ENCODE measurements around the gene DDX3X. TPM values are rescaled to one million over a fixed set of nuclear protein-coding genes. Genes with fewer than 3 reads are reported as not detected.

DDX3X gene
- total and polyA plus RNA-seq, 9 of the 15 experiments (the other 6 are each of a cell fraction or from before 2014, with no cell fraction given), result 51.3 to 232 (median 138) TPM

DNA sequence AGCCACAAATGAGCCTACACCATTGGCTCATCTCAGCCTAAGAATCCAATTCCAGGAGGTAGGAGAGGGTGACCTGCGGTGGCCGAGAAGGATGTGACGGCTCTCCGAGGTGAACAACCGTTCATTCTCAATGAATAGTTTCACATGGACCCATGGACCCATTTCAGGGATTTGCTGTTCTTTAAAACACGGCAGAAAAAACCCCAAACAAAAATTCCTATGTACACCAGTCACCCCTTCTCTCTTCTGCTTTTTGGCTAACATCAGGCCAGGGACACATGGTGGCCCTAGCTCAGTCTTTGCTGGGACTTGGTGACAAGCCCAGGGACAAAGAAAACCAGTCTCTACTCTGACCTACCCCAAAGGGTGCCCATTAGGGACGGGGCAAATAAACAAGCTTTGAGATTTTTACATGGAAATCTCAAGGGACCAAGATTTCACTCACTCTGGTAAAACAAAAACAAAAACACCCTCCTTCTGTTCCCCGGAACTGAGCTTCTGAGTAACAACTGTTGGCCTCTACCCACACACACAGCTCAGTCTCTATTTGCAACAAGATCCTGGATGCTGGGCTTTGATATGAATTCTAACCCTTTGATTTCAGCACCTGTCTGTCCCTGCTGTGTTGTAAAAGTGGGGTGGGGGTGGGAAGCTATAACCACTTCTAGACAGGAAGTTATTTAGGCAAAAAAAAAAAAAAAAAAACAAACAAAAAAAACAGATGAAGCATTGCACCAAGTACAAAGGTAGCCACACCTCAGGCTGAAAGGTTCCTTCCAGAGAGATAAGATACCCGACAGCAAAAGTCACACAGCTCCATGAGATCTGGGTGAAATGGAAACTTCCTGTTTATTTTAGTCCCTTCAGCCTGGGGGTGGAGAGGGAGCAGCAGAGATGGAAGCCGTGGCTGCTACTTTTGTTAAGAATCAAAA is 49.0 kb downstream of the DDX3X start (continued):
- TF ChIP-seq, protein P1, sequence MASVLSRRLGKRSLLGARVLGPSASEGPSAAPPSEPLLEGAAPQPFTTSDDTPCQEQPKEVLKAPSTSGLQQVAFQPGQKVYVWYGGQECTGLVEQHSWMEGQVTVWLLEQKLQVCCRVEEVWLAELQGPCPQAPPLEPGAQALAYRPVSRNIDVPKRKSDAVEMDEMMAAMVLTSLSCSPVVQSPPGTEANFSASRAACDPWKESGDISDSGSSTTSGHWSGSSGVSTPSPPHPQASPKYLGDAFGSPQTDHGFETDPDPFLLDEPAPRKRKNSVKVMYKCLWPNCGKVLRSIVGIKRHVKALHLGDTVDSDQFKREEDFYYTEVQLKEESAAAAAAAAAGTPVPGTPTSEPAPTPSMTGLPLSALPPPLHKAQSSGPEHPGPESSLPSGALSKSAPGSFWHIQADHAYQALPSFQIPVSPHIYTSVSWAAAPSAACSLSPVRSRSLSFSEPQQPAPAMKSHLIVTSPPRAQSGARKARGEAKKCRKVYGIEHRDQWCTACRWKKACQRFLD (CRISPR knock-in tag; IDR thresholded peaks at IDR 0.05), result peak; percentile 27; the same call in 1 of the 2 replicates
- TF ChIP-seq ZNF589 (CRISPR knock-in tag; IDR thresholded peaks at IDR 0.05; ENCODE audit: low read depth) (0 out of 2 replicates have a peak, but pooled peaks have one; percentile 39), FOXM1 (IDR thresholded peaks at IDR 0.05; ENCODE audit: low read depth) (no peak), FOXM1 (CRISPR knock-in tag; IDR thresholded peaks at IDR 0.05; ENCODE audit: low read depth) (no peak), BCOR (IDR thresholded peaks at IDR 0.05) (no peak), POLR2AphosphoS2 (IDR thresholded peaks at IDR 0.05; ENCODE audit: low read length) (no peak), RBFOX2 (IDR thresholded peaks at IDR 0.05; ENCODE audit: low read depth, low read length) (no peak; the same call in 1 of the 2 replicates), ZNF124 (CRISPR knock-in tag; IDR thresholded peaks at IDR 0.05) (no peak), KDM1A (IDR thresholded peaks at IDR 0.05) (no peak), POLR2H (tag; IDR thresholded peaks at IDR 0.05; ENCODE audit: low read depth) (peak; percentile 43; the same call in 1 of the 2 replicates), SOX6 (IDR thresholded peaks at IDR 0.05) (peak; percentile 16; the same call in 1 of the 2 replicates), PPARD (CRISPR knock-in tag; IDR thresholded peaks at IDR 0.05) (no peak)
- TF ChIP-seq, protein P2, sequence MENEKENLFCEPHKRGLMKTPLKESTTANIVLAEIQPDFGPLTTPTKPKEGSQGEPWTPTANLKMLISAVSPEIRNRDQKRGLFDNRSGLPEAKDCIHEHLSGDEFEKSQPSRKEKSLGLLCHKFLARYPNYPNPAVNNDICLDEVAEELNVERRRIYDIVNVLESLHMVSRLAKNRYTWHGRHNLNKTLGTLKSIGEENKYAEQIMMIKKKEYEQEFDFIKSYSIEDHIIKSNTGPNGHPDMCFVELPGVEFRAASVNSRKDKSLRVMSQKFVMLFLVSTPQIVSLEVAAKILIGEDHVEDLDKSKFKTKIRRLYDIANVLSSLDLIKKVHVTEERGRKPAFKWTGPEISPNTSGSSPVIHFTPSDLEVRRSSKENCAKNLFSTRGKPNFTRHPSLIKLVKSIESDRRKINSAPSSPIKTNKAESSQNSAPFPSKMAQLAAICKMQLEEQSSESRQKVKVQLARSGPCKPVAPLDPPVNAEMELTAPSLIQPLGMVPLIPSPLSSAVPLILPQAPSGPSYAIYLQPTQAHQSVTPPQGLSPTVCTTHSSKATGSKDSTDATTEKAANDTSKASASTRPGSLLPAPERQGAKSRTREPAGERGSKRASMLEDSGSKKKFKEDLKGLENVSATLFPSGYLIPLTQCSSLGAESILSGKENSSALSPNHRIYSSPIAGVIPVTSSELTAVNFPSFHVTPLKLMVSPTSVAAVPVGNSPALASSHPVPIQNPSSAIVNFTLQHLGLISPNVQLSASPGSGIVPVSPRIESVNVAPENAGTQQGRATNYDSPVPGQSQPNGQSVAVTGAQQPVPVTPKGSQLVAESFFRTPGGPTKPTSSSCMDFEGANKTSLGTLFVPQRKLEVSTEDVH (IDR thresholded peaks at IDR 0.05; ENCODE audit: low read depth, partially characterized antibody), result no peak
- TF ChIP-seq, protein P3, sequence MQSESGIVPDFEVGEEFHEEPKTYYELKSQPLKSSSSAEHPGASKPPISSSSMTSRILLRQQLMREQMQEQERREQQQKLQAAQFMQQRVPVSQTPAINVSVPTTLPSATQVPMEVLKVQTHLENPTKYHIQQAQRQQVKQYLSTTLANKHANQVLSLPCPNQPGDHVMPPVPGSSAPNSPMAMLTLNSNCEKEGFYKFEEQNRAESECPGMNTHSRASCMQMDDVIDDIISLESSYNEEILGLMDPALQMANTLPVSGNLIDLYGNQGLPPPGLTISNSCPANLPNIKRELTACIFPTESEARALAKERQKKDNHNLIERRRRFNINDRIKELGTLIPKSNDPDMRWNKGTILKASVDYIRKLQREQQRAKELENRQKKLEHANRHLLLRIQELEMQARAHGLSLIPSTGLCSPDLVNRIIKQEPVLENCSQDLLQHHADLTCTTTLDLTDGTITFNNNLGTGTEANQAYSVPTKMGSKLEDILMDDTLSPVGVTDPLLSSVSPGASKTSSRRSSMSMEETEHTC (IDR thresholded peaks at IDR 0.05), result no peak
- TF ChIP-seq, protein P4, sequence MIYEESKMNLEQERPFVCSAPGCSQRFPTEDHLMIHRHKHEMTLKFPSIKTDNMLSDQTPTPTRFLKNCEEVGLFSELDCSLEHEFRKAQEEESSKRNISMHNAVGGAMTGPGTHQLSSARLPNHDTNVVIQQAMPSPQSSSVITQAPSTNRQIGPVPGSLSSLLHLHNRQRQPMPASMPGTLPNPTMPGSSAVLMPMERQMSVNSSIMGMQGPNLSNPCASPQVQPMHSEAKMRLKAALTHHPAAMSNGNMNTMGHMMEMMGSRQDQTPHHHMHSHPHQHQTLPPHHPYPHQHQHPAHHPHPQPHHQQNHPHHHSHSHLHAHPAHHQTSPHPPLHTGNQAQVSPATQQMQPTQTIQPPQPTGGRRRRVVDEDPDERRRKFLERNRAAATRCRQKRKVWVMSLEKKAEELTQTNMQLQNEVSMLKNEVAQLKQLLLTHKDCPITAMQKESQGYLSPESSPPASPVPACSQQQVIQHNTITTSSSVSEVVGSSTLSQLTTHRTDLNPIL (CRISPR knock-in tag; IDR thresholded peaks at IDR 0.05), result no peak
- TF ChIP-seq, protein P5, sequence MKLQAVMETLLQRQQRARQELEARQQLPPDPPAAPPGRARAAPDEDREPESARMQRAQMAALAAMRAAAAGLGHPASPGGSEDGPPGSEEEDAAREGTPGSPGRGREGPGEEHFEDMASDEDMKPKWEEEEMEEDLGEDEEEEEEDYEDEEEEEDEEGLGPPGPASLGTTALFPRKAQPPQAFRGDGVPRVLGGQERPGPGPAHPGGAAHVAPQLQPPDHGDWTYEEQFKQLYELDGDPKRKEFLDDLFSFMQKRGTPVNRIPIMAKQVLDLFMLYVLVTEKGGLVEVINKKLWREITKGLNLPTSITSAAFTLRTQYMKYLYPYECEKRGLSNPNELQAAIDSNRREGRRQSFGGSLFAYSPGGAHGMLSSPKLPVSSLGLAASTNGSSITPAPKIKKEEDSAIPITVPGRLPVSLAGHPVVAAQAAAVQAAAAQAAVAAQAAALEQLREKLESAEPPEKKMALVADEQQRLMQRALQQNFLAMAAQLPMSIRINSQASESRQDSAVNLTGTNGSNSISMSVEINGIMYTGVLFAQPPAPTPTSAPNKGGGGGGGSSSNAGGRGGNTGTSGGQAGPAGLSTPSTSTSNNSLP (IDR thresholded peaks at IDR 0.05; ENCODE audit: borderline replicate concordance, low read depth, low read length), result no peak
